GM19463 (cell line): ENCODE measurements around the gene PRR29.

Experiments
- ATAC-seq: cut with Tn5 transposase; IDR thresholded peaks from one replicate; pipeline ENCODE4 v1.9.1; 2021; ENCODE audit warnings: mild to moderate bottlenecking, moderate library complexity; ENCODE audit not compliant: unreplicated experiment

PRR29 gene

DNA sequence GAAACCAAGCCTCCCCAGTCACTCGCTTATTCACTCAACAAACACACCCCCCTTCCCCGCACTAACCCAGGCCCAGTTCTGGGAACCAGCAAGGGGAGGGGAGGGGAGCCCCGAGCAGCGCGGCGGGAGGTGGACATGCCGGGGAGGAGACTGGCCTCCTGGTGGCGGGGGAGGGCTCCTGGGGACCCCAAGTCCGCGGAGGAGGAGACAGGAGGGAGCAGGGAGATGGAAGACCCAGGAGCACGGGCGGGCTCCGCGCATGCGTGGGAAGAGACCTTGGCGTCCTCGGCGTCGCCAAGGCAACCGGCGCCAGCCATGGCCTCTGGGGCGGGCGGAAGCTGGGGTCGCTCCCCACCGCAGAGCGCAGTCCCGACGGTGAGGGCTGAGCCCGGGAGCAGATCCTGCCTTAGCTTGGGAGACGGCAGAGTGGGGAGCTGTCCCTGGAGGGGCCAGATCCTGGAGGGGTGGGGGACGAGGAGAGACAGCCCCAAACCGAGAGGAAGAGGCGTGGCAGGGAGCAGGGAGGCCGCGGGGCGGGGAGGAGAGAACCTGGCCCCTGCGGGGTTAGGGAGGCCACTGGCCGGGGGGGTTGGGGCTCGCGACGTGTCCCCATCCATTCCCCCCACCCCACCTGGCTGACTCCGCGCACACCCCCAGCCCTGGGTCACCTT, at the start of gene PRR29:
PRR29 (plus strand) TSS at position 302 of the 671 bp plus-strand sequence; CDS start at position 316, 14 bp downstream.
- ATAC-seq, result no peak

DNA sequence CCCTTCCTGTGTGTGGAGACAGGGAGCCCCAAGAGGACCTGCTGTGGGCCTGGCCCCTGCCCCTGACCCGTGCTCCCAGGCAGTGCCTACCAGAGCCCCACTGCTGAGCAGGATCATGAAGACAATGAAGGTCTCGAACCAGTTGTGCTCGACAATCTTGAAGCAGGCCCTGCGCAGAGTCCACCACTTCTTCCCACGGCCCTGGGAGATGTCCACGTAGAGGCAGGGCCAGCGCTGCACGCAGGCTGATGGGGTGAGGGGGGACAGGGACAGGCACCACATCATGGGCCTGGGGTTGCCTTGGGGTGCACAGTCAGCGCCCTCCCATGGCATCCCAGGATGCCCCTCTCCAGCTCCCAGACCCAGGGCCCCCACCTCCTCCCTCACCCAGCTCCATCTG, 49.6 kb upstream of the PRR29 start:
- ATAC-seq, result no peak

DNA sequence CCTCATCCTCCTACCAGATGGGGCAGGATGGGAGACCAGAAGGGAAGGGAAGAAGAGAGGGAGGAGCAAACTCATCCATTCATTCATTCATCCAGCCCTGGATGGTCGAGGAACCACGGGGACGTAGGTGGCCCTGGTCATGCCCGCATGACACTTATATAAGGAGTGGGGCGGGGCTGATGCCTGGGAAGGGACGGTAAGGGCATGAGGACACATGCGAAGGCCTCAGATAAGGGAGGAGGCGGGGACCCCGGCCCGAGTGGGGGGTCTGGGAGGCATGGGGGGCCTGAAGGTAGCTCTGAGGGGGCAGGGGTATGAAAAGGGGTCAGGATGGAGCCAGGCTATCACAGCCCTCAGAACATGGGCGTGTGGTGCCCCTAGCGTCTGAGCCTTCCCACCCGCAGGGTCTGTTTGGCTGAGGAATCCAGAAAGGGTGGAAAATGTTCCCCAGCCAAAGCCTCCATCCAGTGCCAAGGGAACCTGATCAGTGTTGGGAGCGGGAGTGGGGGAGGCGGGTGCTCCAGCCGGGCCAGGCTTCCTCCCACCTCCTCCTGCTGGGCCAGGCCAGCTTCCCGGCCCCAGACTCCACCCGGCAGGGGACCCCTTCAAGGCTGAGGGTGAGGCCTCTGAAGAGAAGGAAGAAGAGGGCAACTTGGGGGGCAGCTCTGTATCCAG, 48.4 kb upstream of the PRR29 start:
- ATAC-seq, result no peak

DNA sequence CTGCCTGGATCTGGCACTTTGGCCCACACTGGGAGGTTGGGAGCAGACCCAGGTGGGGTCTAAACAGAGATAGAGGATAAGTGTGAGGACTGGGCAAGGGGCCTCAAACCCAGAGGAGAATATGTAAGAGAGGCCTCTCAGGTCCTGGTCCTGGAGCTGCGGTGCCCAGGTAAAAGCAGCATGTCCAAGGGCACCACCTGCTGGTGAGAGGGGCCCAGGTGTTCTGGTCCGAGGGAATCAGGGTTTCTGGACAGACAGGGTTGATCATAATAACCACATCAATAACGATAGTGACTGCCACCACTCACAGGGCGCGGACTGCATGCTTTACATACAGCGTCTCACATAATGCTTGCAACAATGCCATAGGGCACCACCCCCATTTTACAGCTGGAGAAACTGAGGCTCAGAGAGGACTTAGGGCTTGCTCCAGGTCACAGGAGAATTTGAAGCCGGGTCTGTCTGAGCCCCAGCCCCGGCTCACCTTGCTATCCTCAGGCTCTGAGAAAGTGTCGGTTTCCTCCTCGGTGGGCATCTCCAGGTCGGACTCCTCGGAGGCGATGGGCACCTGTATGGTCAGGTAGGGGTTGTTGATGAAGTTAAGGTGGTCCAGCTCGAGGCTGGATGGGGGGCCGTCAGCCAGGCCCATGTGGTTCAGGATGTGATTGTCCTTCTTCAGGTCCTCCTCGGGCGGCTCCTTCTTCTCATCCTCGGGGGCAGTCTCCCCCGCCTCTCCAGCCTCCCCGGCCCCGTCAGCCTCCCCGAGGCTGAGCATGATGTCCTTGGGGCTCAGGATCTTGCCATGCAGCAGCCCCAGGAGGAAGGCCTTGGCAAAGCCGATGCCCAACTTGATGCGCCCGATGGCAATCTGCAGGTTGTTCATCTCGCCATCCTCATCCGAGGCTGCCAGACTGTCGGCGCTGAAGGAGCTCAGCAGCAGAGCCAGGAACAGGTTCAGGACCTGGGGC, 46.9 kb upstream of the PRR29 start:
- ATAC-seq, result no peak

DNA sequence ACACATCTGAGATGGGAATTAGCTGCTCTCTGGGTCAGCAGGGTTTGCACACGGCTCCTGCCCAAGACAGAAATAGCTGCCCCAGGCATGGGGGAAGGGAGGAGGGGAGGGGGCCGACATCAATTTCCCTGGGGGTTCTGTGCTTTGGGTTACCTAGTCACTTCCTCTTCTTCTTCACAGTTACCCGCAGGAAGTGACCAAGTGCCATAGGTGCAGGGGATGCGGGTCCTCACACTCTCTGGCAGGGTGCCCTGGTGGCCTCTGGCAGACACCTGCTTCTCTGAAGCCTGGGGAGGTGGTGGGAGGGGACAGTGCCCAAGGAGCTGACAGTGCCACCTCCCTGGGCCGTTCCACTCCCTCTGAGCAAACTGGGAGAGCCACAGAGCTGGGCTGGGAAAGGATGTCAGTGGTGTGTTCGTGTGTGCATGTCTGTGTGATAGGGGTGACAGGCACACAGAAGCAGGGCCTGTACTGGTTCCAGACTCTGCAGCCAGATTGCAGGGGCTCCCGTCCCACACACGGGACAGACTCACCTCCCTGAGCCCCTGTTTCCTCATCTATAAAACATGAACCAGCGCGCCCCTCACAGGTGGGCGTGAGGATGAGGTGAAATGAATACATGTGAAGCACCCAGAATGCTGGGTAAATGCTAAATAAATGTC, 43.6 kb upstream of the PRR29 start:
- ATAC-seq, result no peak

DNA sequence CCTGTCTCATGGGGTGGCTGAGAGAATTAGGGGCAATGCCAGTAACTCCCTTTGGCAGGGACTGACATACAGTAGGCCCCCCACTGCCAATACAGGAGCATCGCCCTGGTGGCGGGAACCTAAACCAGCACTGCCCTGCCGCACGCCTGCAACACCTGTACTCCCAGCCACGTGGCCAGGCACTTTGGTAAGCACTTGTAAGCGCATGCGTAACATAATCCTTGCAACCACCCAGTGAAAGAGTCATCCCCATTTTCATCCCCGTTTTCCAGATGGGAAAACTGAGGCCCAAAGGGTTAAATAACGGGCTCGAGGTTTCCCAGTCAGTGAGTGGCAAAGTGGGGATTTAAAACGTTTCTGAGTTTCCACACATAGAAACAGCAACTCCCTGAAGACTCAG, 42.9 kb upstream of the PRR29 start:
- ATAC-seq, result no peak

DNA sequence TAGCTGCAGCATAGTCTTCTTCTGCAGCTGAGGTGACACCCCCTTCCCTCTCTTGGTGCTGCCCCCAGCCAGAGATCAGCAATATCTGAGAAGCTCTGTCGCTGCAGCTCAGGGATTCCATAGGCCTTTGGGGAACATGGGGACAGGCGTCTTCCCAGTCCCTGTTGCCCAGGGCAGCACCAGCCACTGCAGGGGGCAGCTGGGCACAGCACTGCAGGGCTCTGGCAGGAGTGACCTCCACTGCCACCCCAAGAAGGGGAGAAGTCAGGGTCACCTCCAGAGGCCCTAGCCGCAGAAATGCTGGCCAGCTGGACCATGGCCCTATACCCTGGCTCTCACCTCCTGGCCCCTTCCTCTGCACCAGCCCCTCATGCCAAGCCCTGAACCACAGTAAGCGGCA, 42.4 kb upstream of the PRR29 start:
- ATAC-seq, result no peak

DNA sequence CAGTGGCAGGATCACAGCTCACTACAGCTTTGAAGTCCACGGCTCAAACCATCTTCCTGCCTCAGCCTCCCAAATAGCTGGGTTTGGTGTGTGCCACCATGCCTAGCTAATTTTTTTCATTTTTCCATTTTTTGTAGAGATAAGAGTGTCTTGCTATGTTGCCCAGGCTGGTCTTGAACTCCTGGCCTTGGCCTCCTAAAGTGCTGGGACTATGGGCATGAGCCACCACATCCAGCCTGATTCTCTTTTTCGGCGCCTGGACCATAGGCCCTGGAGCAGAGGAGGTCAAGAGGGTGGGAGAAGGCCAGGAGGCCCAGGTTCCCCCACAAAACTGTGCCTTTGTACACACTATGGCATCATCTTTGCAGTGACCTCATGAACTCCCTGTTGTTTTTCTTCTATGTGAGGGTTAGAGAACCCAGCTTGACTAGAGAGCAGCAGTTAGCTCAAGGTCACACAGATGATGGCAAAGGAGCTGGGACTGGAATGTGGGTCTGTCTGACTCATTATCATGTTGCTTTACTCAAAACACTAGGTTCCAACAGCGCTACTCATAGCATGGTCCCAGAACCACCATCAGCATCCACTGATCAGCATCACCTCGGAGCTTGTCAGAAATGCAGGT, 41.7 kb upstream of the PRR29 start:
- ATAC-seq, result no peak

DNA sequence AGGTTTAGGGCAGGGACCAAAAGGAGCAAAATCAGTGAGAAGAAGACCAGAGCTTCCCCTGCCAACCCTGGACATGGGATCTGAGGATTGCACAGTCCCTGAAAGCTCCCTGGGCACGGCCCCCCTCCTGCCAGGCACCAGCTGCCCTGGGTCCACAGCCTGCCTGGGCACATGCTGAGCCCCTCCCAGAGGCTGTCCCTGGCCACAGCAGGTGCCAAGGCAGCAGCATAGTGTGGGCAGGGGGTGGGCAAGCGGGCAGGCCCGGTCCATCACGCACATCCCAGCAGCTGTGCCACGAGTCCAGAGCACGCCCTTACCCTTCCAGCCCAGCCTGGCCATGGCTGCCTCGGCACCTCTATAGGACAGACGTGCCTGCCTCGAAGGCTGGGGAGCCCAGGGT, 38.1 kb upstream of the PRR29 start:
- no peak for ATAC-seq

DNA sequence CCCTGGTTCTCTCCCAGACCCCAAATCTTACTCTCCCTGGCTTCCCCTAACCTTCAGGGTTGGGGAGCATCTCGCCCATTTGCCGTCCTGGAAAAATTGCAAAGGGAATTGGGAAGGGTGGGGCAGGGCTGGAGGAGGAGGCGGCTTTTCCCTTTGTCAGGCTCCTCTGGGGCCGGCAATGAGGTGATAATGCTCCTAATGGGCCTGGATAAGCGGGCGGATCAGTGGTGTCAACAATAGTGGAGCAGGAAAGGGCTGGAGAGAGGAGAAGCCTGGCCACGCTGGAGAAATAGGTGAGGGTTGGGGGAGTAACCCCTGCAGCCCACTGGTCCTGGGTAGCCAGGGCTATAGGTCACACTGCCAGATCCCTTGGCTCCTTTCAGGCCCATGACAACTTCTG, 37.7 kb upstream of the PRR29 start:
- no peak for ATAC-seq

DNA sequence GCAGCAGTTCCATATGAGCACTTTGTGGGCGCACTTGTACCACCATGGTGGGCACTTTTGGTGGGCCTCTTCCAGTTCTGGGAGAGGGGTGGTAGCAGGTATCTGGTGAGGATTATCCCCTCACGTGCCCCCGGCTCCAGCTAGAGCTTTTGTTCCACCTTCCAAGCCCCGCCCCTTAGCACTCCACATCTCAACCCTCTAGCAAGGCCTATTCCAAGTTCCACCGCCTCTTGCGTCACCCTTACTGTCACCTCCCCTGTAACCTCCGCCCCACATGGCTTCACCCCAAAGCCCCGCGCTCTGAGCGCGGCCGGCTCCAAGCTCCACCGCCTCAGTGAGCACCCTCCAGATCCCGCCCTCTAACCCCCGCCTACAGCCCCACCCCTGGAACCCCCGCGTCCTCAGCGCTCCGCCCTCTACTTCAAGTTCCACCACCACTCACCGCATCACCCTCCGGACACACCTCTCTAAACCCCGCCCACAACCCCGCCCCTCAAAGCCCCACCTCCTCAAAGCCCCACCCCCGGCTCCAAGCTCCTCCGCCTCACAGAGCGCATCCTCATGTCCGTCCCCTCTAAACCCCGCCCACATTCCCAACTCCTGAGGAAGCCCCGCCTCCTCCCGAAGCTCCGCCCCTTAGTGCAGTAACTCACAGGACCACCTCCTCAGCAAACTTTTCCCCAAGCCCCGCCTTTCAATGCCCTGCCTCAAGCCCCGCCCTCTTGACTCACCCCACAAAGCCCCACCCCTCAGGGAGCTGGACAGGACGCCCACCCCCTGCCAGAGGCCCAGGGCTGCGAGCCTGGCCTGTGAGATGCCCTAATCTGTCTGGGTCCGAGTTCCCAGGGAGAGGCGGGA, 36.6 kb upstream of the PRR29 start:
- no peak for ATAC-seq

DNA sequence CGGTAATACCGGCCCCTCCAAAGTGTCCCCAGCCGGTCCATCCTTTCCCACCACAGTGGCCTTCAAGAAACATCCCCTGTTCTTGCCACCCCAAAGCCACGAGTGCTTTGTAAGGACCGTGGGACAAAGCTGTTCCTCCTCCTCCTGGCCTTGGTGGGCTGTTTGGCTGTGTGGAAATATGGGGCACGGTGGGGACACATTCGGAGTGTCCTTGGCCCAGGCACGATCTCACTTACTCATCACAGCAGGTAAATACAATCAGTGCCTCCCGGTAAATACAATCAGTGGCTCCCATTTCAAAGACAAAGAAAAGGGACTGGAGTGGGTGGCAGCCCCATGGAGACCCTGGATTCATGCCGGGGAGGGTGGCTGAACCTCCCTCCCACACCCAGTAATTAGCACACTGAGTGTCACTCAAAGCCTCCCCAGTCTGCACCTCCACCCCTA, 35.8 kb upstream of the PRR29 start:
- ATAC-seq, result no peak

DNA sequence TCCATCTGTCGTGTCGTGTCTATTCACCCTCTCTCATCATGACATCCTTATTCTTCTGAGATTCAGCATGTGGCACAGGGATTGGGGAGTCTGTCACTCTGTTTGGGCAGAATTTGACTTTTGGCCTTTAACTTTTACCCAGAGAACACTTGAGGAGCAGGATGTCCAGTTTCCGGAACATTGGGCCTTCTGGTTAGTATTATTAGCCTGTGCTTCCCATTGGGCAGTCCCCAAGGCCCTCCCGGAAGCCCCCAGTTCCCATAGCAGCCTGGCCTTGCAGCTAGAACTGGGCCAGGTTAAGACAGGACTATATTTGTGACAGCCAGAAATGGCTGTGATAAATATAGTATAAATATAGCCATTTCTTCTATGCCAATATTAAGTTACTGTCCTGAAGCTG, 35.0 kb upstream of the PRR29 start:
- ATAC-seq, result no peak

DNA sequence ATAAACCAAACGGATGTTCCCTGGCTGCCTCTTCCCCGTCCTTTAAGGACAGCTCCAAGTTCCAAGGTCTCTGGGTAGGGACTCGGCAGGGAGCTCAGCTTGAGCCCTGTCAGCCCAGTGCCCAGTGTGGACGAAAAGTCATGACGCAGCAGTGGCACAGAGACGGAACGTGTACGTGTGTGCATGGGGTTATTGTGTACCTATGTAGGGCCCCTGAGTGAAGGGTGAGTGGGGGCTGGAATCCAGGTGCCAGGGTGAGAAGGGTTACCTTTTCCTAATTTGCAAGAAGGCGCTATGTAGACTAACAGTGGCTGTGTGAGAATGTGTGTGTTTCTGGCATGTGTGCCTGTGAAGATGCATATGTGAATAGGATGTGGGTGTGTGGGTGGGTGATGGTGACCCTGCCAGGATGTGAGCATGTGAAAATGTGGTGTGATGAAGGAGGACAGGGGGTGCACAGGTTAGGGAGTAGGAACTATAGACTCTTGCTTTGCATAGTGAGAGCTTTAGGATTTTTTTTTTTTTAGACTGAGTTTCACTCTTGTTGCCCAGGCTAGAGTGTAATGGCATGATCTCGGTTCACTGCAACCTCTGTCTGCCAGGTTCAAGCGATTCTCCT, 31.4 kb upstream of the PRR29 start:
- ATAC-seq, result no peak

DNA sequence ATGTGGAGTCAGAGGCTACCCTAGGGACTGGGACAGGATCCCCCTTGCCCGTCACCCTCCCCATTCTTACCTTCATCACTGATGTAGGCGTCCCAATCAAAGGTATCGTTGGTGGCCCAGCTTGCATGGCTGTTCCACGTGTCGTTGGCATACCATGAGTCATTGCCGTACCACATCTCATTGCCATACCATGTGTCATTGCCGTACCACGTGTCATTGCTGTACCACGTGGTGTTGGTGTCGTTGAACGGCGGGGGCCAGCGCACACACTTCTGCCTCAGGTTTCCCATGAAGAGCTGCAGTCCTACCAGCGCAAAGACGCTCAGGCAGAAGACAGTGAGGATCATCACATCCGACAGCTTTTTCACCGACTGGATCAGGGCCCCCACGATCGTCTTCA, 30.2 kb upstream of the PRR29 start:
- ATAC-seq, result no peak

DNA sequence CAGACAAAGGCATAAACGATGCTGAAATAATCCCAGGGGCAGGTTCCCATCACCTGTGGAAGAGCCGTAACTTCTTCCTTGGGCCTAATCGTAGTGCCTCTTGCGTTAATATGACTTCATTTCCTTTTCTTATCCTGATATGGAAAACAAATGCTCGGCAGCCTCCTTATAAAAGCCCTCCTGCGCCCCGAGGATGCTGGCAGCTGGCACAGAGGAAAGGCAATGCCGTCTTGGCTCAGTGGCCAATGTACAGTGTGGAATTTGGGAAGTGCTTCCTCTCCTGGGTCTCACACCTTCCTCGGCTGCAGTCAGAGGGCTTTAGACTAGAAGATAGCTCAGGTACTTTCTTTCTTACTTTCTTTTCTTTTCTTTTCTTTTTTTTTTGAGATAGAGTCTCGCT, 28.9 kb upstream of the PRR29 start:
- ATAC-seq, result no peak

DNA sequence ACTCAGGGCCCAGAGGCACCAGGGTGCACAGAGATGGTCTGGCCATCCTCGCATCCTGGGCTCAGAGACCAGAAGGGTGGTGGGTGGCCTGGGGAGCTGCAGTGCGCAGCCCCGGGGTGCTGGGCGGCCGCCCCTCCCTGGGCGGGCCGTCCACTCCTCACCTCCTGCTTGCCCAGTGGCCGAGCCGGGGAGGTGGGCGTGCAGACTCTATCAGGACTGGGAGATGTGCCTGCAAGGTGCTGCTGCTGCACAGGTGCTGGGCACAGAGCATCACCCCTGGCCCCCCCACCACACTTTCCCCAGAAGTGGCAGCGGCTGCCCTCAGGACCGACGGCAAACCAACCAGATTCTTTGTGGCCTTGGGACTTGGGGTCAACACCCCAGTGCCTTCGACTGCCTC, 25.4 kb upstream of the PRR29 start, which contains the start of gene SCN4A:
SCN4A (minus strand) TSS at position 123 of the 400 bp plus-strand sequence; CDS start at position 46, 77 bp downstream.
- no peak for ATAC-seq

DNA sequence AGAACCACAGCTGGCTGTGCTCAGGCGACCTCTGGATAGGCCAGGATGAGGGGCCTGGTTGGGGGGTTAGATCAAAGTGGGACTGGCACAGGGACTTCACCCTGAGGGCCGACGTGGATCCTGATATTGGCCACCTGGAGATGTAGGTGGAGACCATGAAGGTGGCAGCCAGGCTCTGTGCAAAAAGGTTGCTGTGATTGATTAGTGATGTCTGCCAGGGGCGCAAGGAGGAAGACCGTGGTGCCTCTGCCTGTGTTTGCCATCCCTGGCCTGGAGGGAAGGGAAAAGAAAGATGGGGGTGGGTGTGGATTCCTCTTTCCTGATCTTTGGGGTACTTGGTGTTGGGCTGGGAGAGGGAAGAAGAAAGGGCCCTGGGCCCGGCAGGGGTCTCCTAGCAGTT, 24.9 kb upstream of the PRR29 start:
- ATAC-seq, result no peak

DNA sequence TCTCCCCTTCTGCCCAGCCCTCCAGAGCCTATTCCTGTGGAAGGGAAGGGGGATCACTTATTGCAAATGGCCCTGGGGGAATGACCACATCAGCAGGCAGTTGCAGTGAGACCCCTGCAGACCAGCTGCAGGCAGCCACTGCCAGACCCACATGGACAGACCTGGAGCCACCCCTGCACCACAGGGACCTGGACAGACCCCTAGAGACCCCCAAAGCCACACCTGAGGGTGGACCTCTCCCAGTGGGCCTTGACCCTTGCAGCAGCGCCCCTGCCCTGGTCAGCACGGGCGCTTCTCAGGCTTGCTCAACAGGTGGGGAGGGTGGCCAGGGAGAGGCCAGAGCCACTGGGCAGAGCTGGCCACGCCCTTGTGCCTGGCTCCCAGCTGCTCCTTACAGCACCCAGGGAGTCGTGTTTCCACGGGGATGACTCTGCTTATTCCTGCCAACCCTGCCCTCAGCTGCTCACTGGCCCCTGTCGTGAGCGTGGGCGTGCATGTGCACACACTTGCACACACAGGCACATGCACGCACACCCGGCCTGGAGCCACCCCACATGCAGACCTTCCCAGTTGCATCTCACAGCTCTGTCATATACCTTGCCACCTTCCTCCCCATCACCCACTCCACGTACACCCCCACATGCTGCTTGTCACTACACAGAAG, 24.1 kb upstream of the PRR29 start:
- no peak for ATAC-seq
